ENCODE measurements around the gene BCKDK.
A peak's percentile ranks its signal among the peaks of the same experiment; 100 is the strongest.
"Not testable (repeated sequence)": the region's sequence is repeated elsewhere in the genome, so short reads cannot be mapped to it uniquely, and the experiment has no call there.

BCKDK gene

DNA sequence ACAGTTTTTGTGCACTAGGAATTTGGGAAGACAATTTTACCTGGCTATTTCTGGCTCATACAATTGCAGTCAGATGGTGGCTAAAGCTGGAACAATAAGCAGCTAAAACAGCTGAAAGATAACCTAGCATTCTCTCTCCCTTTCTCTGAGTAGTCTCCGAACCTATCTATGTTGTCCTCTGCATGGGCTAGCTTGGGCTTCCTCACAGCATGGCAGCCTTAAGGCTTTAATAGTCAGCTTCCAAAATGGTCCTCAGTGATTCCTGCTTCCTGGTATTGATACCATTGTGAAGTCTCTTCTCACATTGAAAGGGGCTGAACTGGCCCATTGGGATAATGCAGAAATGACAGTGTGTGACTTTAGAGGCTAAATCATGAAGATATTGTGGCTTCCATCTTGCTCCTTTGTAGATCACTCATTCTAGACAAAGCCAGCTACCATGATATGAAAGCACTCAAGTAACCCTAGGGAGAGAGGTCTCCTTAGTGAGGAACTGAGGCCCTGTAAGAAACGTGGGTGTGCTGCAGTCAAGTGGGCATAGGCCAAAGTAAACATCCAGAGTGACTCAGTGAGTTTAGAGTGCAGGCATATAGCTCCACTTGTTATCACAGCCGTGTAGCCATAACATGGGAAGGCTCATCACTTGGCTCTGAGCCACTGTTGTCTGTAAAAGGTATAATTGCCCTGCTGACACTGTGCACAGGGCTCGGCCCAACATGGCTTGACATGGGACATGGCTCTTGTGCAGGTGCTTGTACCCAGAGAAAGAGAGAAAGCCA is 8.1 kb upstream of the BCKDK start:
- no peak for DNase-seq (ENCODE audit: low read depth)

DNA sequence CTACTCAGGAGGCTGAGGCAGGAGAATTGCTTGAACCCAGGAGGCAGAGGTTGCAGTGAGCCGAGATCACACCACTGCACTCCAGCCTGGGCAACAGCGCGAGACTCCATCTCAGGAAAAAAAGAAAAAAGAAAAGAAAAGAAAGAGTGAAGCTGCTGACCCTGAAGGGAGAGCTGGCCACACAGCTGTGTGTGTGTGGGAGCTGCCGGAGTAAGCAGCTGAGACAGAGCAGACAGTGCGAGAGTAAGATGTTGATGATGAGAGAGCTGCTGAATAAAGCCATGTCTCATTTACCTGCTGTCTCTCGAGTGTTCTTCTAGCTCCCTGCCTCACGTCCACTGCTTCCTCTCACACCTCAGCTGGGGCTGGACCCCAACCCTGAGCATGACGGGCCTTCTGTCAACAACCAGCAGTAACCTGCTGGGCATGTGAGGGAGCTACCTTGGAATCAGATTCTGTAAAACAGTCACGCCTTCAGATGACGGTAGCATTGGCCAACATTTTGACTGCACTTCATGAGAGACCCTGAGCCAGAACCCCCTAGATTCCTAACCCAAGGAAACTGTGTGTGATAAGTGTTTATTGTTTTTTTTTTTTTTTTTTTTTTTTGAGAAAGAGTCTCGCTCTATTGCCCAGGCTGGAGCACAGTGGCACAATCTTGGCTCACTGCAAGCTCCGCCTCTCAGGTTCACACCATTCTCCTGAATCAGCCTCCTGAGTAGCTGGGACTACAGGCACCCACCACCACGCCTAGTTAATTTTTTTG is 7.1 kb upstream of the BCKDK start:
- not testable (repeated sequence) for DNase-seq (ENCODE audit: low read depth)

DNA sequence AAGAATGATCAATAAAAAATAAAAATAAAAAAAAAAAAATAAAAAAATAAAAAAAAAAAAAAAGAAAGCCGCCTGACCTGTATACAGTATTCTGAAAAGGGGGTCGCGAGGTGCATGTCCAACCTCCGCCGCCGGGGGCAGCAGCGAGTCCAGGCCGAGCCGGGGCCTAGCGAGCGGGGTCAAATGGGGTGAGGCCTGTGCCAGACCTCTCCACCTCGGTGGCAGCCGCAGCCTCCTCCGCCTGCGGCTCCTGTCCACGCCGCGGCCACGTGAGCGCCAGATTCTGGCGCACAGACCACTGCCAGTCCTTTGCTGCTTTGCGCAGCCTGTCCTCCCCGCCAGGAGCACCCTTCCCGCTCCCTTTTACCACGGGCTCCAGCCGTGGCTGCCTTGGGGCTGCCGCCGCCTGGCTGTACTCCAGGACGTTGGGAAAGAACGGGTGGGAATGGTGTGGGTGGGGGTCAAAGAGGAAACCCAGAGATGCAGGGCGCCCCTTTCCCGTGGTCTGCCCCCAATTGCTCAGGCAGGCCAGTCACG is 2.4 kb upstream of the BCKDK start:
- DNase-seq (ENCODE audit: low read depth): peak; percentile 63

GRCh38 chr16:31106509-31107464 is 1.4 kb upstream of the BCKDK start:
- no peak for DNase-seq (ENCODE audit: low read depth)

DNA sequence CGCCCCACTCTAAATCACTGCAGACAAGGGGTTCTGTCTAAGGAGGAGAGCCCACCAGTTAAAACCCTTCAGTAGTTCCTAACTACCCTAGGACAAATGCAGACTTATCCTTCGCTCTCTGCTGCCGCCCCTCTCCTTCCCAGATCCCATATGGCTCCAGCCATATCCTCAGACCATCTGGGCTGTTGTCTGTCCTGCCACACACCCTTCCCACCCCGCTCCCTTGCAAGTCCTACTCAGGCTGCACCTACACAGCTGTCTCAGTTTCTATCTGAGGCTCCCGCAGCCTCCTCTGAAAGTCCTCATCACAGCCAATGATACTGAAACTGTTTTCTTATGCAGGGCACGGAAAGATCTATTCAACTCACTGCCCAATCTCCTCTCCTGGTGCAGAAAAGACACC is 720 bp upstream of the BCKDK start:
- DNase-seq (ENCODE audit: low read depth): no peak

DNA sequence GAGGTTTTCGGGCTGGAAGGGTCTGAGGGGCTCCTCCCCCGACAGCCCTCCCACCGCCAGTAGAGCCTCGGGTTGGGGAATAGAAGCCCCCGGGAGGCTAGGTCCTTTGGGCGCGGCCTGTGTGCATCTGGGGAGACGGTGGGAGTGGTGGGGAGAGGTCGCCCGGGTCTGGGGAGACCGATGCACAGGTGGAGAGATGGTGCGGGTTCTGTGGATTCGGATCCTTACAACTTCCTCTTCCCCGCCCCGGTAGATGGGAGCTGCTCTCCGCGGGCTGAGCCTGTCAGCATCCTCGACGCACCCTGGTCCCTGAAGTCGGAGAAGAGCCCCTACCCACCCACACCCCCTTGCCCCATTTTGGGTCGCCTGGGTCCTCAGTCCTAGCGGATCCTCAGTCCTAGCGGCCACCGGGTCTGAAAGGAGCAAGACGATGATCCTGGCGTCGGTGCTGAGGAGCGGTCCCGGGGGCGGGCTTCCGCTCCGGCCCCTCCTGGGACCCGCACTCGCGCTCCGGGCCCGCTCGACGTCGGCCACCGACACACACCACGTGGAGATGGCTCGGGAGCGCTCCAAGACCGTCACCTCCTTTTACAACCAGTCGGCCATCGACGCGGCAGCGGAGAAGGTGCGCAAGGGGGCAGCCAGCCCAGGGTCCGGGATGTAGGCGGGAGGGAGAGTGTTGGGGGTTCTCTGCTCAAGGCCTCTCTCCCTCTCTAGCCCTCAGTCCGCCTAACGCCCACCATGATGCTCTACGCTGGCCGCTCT is 790 bp downstream of the BCKDK start:
- DNase-seq (ENCODE audit: low read depth): no peak

DNA sequence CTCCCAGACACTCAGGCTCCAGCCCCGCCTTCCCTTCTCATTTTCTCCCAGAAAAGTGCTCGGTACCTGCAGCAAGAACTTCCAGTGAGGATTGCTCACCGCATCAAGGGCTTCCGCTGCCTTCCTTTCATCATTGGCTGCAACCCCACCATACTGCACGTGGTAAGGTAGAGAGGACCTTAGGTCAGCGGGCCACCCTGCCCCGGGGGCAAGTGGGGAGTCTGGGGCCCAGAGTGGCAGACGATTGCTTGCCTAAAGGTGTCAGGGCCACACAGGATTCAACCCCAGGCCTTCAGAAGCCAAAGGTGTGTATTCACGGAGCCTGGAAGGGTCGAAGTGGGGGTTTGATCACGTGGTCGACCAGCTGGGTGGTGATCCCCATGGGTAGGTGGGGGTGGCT is 1.4 kb downstream of the BCKDK start:
- no peak for DNase-seq (ENCODE audit: low read depth)

DNA sequence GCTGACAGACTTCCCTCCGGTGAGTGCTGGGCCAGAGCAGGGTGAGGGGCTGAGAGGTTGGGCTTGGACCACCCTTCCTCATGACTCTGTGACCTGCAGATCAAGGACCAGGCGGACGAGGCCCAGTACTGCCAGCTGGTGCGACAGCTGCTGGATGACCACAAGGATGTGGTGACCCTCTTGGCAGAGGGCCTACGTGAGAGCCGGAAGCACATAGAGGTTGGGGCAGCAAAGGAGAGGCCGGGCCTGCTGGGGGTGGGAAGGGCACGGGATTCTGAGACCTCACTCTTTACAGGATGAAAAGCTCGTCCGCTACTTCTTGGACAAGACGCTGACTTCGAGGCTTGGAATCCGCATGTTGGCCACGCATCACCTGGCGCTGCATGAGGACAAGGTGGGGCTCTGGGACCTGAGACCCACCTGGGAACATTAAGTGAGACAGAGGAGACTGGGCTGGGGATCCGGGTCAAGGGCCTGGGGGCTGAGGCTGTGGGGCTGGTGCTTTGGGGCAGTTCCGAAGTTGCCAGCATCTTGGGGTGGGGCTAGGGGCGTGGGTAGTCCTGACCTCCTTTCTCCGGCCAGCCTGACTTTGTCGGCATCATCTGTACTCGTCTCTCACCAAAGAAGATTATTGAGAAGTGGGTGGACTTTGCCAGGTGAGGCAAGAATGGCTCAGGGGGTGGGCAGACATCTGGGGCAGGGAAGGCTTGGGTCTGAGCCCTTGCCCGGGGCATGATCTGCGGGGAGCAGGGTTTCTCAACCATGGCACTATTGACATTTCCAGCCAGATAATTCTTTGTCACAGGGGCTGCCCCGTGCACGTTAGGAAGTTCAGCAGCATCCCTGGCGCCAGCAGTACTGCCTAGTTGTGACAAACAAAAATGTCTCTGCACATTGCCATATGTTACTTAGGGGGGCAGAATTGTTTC is 2.2 kb downstream of the BCKDK start:
- no peak for DNase-seq (ENCODE audit: low read depth)

GRCh38 chr16:31111881-31112466 is 3.8 kb downstream of the BCKDK start:
- DNase-seq (ENCODE audit: low read depth): no peak

DNA sequence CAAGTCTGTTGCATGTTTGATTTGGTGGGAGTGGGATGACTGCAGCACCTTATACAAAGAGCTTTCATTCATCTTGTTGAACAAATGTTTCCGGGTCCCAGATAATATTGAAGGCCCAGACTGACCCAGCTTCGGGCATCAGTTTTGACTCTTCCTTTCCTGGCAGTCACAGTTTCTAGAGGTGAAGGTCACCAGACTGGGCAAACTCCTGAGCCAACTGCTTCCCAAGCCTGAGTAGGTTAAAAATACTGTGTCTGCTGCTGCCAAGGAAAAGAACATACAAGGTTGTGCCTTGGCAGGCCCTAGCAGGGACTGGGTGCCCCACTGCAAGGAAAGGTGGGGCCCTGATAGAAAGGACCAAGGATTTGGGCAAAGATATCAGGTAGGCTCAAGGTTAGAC is 4.5 kb downstream of the BCKDK start:
- DNase-seq (ENCODE audit: low read depth): no peak

GRCh38 chr16:31113121-31114120 is 5.2 kb downstream of the BCKDK start:
- DNase-seq (ENCODE audit: low read depth): no peak

GRCh38 chr16:31114468-31114867 is 6.3 kb downstream of the BCKDK start:
- no peak for DNase-seq (ENCODE audit: low read depth)

DNA sequence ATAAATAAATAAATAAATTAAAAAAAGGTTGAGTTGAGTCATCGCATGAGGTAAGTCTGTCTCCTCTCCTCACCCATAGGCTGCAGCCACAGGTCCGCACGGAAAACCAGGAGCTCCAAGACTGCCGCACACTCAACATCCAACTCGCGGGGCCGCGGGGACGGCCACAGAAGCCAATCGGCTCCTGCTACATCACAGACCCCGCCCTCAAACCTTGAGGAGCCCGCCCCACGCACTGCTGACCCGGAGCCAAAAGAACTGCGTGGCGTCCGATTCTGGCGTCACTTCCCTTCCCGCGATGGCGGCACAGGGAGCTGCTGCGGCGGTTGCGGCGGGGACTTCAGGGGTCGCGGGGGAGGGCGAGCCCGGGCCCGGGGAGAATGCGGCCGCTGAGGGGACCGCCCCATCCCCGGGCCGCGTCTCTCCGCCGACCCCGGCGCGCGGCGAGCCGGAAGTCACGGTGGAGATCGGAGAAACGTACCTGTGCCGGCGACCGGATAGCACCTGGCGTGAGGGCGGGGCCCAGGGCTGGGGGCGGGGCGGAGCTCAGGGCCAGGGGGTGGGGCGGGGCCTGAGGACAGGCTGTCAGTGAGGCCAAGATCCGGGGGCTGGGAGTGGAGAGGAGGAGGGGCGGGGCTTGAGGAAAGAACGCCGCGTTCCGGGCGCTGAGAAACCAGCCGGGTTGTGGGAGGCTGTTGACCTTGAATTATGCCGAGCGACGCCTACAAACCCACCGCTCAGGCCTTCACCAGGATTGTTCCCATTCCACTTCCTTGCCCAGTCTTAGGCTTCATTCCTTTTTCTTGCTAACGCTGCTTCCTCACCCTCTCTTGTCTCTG is 9.4 kb downstream of the BCKDK start, which contains the start of gene KAT8:
KAT8 (plus strand) TSS at position 281 of the 839 bp plus-strand sequence; CDS start at position 299, 18 bp downstream.
- DNase-seq (ENCODE audit: low read depth): peak; percentile 94

- no peak for DNase-seq (ENCODE audit: low read depth)
These were observed 10.3 kb downstream of the BCKDK start for GRCh38 chr16:31118223-31119155.

DNA sequence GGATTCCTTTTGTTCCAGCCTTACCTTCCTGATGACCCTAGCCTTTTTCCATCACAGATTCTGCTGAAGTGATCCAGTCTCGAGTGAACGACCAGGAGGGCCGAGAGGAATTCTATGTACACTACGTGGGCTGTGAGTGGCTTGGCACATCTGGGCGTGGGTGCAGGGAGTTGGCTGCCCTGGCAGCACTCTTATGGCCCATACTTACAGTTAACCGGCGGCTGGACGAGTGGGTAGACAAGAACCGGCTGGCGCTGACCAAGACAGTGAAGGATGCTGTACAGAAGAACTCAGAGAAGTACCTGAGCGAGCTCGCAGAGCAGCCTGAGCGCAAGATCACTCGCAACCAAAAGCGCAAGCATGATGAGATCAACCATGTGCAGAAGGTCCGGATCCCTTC is 11.9 kb downstream of the BCKDK start:
- DNase-seq (ENCODE audit: low read depth): no peak

- no peak for DNase-seq (ENCODE audit: low read depth)
These were observed 17.7 kb downstream of the BCKDK start for GRCh38 chr16:31125844-31126243.
